Neuronal stem cell (in vitro differentiated cells): Measurements from ENCODE around the gene KDM7A.

ENCODE experiments used
- DNase-seq: peaks from one replicate; pipeline ENCODE4 v3.0.0-alpha.2; 2013; ENCODE audit warnings: low spot score
- H2AFZ ChIP-seq: one replicate; pipeline ENCODE4 v1.6.1; 2013; ENCODE audit warnings: mild to moderate bottlenecking, low read length, inconsistent platforms
- H2AK5ac ChIP-seq: 2 replicates; pipeline ENCODE4 v1.6.1; 2013; ENCODE audit warnings: low read depth, mild to moderate bottlenecking, inconsistent platforms, low read length, moderate library complexity, mixed read lengths
- H2BK120ac ChIP-seq: 2 replicates; pipeline ENCODE4 v1.6.1; 2013; ENCODE audit warnings: low read depth, mild to moderate bottlenecking, inconsistent platforms, low read length, moderate library complexity, mixed read lengths
- H2BK12ac ChIP-seq: one replicate; pipeline ENCODE4 v1.6.1; 2013; ENCODE audit warnings: low read length, inconsistent platforms
- H2BK15ac ChIP-seq: 2 replicates; pipeline ENCODE4 v1.6.1; 2013; ENCODE audit warnings: mild to moderate bottlenecking, low read length, inconsistent platforms, mixed read lengths
- H2BK5ac ChIP-seq: one replicate; pipeline ENCODE4 v1.6.1; 2013; ENCODE audit warnings: inconsistent platforms, mild to moderate bottlenecking, low read length, moderate library complexity
- H3K14ac ChIP-seq: one replicate; pipeline ENCODE4 v1.6.1; 2013; ENCODE audit warnings: low read length, inconsistent platforms
- H3K18ac ChIP-seq: 2 replicates; pipeline ENCODE4 v1.6.1; 2013; ENCODE audit warnings: low read length, inconsistent platforms
- H3K23ac ChIP-seq: 2 replicates; pipeline ENCODE4 v1.6.1; 2013; ENCODE audit warnings: low read depth, mild to moderate bottlenecking, mixed read lengths, low read length, inconsistent platforms; ENCODE audit not compliant: poor library complexity
- H3K27ac ChIP-seq: replicated peaks from 3 replicates; pipeline ENCODE4 v1.5.1; 2013; ENCODE audit warnings: low read length, inconsistent platforms
- H3K27me3 ChIP-seq, 3 experiments: 2 replicates each; pipeline ENCODE4 v1.6.1; 2013; ENCODE audit warnings: low read length in 3 of 3, mild to moderate bottlenecking in 2 of 3, inconsistent platforms in 1 of 3, low read depth in 1 of 3, mixed read lengths in 1 of 3, moderate library complexity in 1 of 3; ENCODE audit not compliant: control insufficient read depth in 3 of 3, insufficient read depth in 3 of 3
- H3K36me3 ChIP-seq, 2 donors: replicated peaks in 1 of 2; 2 replicates each; pipeline ENCODE4 v1.6.1; 2013; ENCODE audit warnings: low read length in 2 of 2; ENCODE audit not compliant: control insufficient read depth in 2 of 2, insufficient read depth in 2 of 2
- H3K4ac ChIP-seq: 2 replicates; pipeline ENCODE4 v1.6.1; 2013; ENCODE audit warnings: inconsistent platforms, mild to moderate bottlenecking, low read length, moderate library complexity
- H3K4me1 ChIP-seq, 2 donors: 1 replicate in 1 of 2; 2 replicates in 1 of 2; pipeline ENCODE4 v1.6.1; 2013; ENCODE audit warnings: low read length in 2 of 2, low read depth in 1 of 2; ENCODE audit not compliant: control insufficient read depth in 2 of 2, insufficient read depth in 1 of 2
- H3K4me2 ChIP-seq: one replicate; pipeline ENCODE4 v1.6.1; 2013; ENCODE audit warnings: mild to moderate bottlenecking, low read length, inconsistent platforms; ENCODE audit not compliant: insufficient read depth, poor library complexity, severe bottlenecking
- H3K4me3 ChIP-seq, 2 donors: 2 replicates each; pipeline ENCODE4 v1.5.1; 2013; ENCODE audit warnings: low read length in 2 of 2, mild to moderate bottlenecking in 2 of 2, inconsistent platforms in 1 of 2, moderate library complexity in 1 of 2
- H3K79me1 ChIP-seq: one replicate; pipeline ENCODE4 v1.6.1; 2013; ENCODE audit warnings: low read depth, mild to moderate bottlenecking, inconsistent platforms, low read length, moderate library complexity
- H3K9ac ChIP-seq: one replicate; pipeline ENCODE4 v1.6.1; 2013; ENCODE audit warnings: mild to moderate bottlenecking, low read depth, low read length, inconsistent platforms; ENCODE audit not compliant: poor library complexity
- H3K9me3 ChIP-seq, 2 donors: replicated peaks in 1 of 2; 2 replicates each; pipeline versions ENCODE3 to v1.6.1; 2013; ENCODE audit warnings: low read length in 2 of 2, mild to moderate bottlenecking in 2 of 2, inconsistent platforms in 1 of 2, low read depth in 1 of 2, mixed read lengths in 1 of 2, moderate library complexity in 1 of 2; ENCODE audit not compliant: control insufficient read depth in 2 of 2, insufficient read depth in 1 of 2
- H4K8ac ChIP-seq: one replicate; pipeline ENCODE4 v1.6.1; 2013; ENCODE audit warnings: low read depth, mild to moderate bottlenecking, inconsistent platforms, low read length, moderate library complexity
- H4K91ac ChIP-seq: one replicate; pipeline ENCODE4 v1.6.1; 2013; ENCODE audit warnings: low read length, low read depth, mild to moderate bottlenecking, inconsistent platforms; ENCODE audit not compliant: poor library complexity
- WGBS, 2 donors: extraction: QIAGEN DNeasy Blood & Tissue Kit; methylation state at CpG; one replicate each; pipeline ENCODE4 v1.1.7; 2013; ENCODE audit warnings: missing lambda C conversion rate in 2 of 2, mixed read lengths in 1 of 2; ENCODE audit not compliant: insufficient read length in 2 of 2, insufficient replicate concordance in 1 of 2; ENCODE audit errors: extremely low coverage in 2 of 2; 5-methylcytosine and 5-hydroxymethylcytosine counted together

Gene KDM7A

GRCh38 chr7:140145709-140146108 is 31.1 kb downstream of the KDM7A start:
- DNase-seq, result no peak
- no peak overlapping the region for H3K4me2 ChIP-seq
- no peak overlapping the region for H2BK5ac ChIP-seq
- no peak overlapping the region for H2BK15ac ChIP-seq
- no peak overlapping the region for H4K91ac ChIP-seq
- no peak overlapping the region for H2BK12ac ChIP-seq
- no peak overlapping the region for H3K18ac ChIP-seq
- no peak overlapping the region for H3K27ac ChIP-seq
- H3K14ac ChIP-seq, result no peak overlapping the region
- H3K79me1 ChIP-seq, result no peaks in the 10 kb centered on the region
- no peak overlapping the region for H3K23ac ChIP-seq
- H3K36me3 ChIP-seq, result no peaks in the 10 kb centered on the region
- H3K27me3 ChIP-seq, result no peaks in the 10 kb centered on the region
- H2AFZ ChIP-seq, result no peak overlapping the region
- H3K4me1 ChIP-seq, result peaks cover 10% of the 10 kb centered on the region in 2 donors
- H2BK120ac ChIP-seq, result no peak overlapping the region
- no peak overlapping the region for H4K8ac ChIP-seq
- H3K9ac ChIP-seq, result no peak overlapping the region
- H3K9me3 ChIP-seq, result no peaks in the 10 kb centered on the region
- no peak overlapping the region for H3K4me3 ChIP-seq
- H2AK5ac ChIP-seq, result no peak overlapping the region
- H3K4ac ChIP-seq, result no peak overlapping the region

- Histone ChIP-seq H2AK5ac (no peak overlapping the region), H3K4me3 (no peak overlapping the region)
- WGBS, 2 donors, result no CpG with 5 or more reads among the region's 2 CpGs
Measured at GRCh38 chr7:140144821-140145220, 32.0 kb downstream of the KDM7A start.

GRCh38 chr7:140143997-140144396 is 32.8 kb downstream of the KDM7A start:
- Histone ChIP-seq H2BK5ac (no peak overlapping the region), H3K4me3 (no peak overlapping the region), H3K9ac (no peak overlapping the region), H3K4me1 (peaks cover 10% of the 10 kb centered on the region in 2 donors), H2AFZ (no peak overlapping the region), H3K79me1 (no peaks in the 10 kb centered on the region), H4K8ac (no peak overlapping the region), H2BK12ac (no peak overlapping the region), H3K27ac (no peak overlapping the region), H2AK5ac (no peak overlapping the region), H3K4me2 (no peak overlapping the region), H3K23ac (no peak overlapping the region), H3K36me3 (no peaks in the 10 kb centered on the region), H3K18ac (no peak overlapping the region), H2BK120ac (no peak overlapping the region), H3K14ac (no peak overlapping the region), H4K91ac (no peak overlapping the region), H3K9me3 (no peaks in the 10 kb centered on the region), H3K4ac (no peak overlapping the region), H3K27me3 (no peaks in the 10 kb centered on the region), H2BK15ac (no peak overlapping the region)
- WGBS, 2 donors, result no CpG with 5 or more reads among the region's 3 CpGs
- no peak for DNase-seq

More at GRCh38 chr7:140144821-140145220, 32.0 kb downstream of the KDM7A start:
- Histone ChIP-seq H3K9ac (no peak overlapping the region), H3K36me3 (no peaks in the 10 kb centered on the region), H2BK15ac (no peak overlapping the region), H3K4ac (no peak overlapping the region), H3K18ac (no peak overlapping the region), H3K9me3 (no peaks in the 10 kb centered on the region), H2BK120ac (no peak overlapping the region), H2BK5ac (no peak overlapping the region), H3K27me3 (no peaks in the 10 kb centered on the region), H3K4me1 (peaks cover 10% of the 10 kb centered on the region in 2 donors), H4K8ac (no peak overlapping the region), H3K23ac (no peak overlapping the region), H4K91ac (no peak overlapping the region), H2AFZ (no peak overlapping the region), H3K79me1 (no peaks in the 10 kb centered on the region), H3K27ac (no peak overlapping the region), H3K14ac (no peak overlapping the region), H3K4me2 (no peak overlapping the region), H2BK12ac (no peak overlapping the region)
- DNase-seq, result no peak

GRCh38 chr7:140142031-140142430 is 34.8 kb downstream of the KDM7A start:
- DNase-seq, result no peak
- Histone ChIP-seq H3K4ac (no peak overlapping the region), H3K9ac (no peak overlapping the region), H2BK5ac (no peak overlapping the region), H3K27ac (no peak overlapping the region), H4K91ac (no peak overlapping the region), H3K4me1 (peaks cover 6 to 9% of the 10 kb centered on the region in 2 donors), H3K79me1 (no peaks in the 10 kb centered on the region), H3K4me2 (no peak overlapping the region), H2AK5ac (no peak overlapping the region), H3K36me3 (no peaks in the 10 kb centered on the region), H4K8ac (no peak overlapping the region), H3K14ac (no peak overlapping the region), H2BK15ac (no peak overlapping the region), H2AFZ (no peak overlapping the region), H2BK12ac (no peak overlapping the region), H3K4me3 (no peak overlapping the region), H3K27me3 (no peaks in the 10 kb centered on the region), H3K23ac (no peak overlapping the region), H3K18ac (no peak overlapping the region), H2BK120ac (no peak overlapping the region), H3K9me3 (no peaks in the 10 kb centered on the region)
